CD8-positive, alpha-beta memory T cell (primary cell): ENCODE results near the gene SH2B2. TPM values are rescaled to one million over a fixed set of nuclear protein-coding genes. Genes with fewer than 3 reads are reported as not detected.

Experiments
- CTCF ChIA-PET: fragments of 350-600 bp; sonication (Branson Sonifier 250); formaldehyde crosslinking; loops from one replicate; lab custom pipeline; 2021; ENCODE audit warnings: antibody characterized with exemption; lab: Charles Lee
- POLR2A ChIA-PET: fragments of 350-600 bp; sonication (Branson Sonifier 250); formaldehyde crosslinking; loops from one replicate; lab custom pipeline; 2021; ENCODE audit warnings: antibody characterized with exemption; lab: Charles Lee
- DNase-seq, 5 donors: peaks; one replicate each; pipeline versions ENCODE4 v3.0.0 to v3.0.0-alpha.2; 2020 to 2022; ENCODE audit warnings: mixed read lengths in 1 of 5
- H3K27ac ChIP-seq: one replicate; pipeline ENCODE4 v1.7.0; 2013; ENCODE audit warnings: low read depth, mild to moderate bottlenecking, low read length, moderate library complexity
- H3K27me3 ChIP-seq: 2 replicates; pipeline ENCODE4 v1.7.0; 2013; ENCODE audit warnings: low read length, mild to moderate bottlenecking; ENCODE audit not compliant: insufficient read depth, poor library complexity, severe bottlenecking
- H3K36me3 ChIP-seq: 2 replicates; pipeline ENCODE4 v1.7.0; 2013; ENCODE audit warnings: mild to moderate bottlenecking, low read length, moderate library complexity; ENCODE audit not compliant: insufficient read depth
- H3K4me1 ChIP-seq: 2 replicates; pipeline ENCODE4 v1.7.0; 2013; ENCODE audit warnings: mild to moderate bottlenecking, low read length, moderate library complexity; ENCODE audit not compliant: insufficient read depth
- H3K4me3 ChIP-seq: 2 replicates; pipeline ENCODE4 v1.7.0; 2013; ENCODE audit warnings: mild to moderate bottlenecking, low read length
- H3K9me3 ChIP-seq: 2 replicates; pipeline ENCODE4 v1.7.0; 2013; ENCODE audit warnings: mild to moderate bottlenecking, low read length
- H3K27ac Mint-ChIP-seq, 8 donors: one replicate each; pipeline ENCODE4 v1.8.0; 2020 to 2021; ENCODE audit warnings: mixed read lengths in 8 of 8, mild to moderate bottlenecking in 6 of 8, inconsistent platforms in 3 of 8, moderate library complexity in 3 of 8
- H3K27me3 Mint-ChIP-seq, 2 donors: one replicate each; pipeline ENCODE4 v1.8.0; 2020 to 2021; ENCODE audit warnings: mixed read lengths in 2 of 2, mild to moderate bottlenecking in 1 of 2, moderate library complexity in 1 of 2
- H3K36me3 Mint-ChIP-seq, 3 donors: one replicate each; pipeline ENCODE4 v1.8.0; 2020 to 2021; ENCODE audit warnings: mixed read lengths in 3 of 3, inconsistent platforms in 1 of 3, mild to moderate bottlenecking in 1 of 3
- H3K4me1 Mint-ChIP-seq, 3 donors: one replicate each; pipeline ENCODE4 v1.8.0; 2020 to 2021; ENCODE audit warnings: mixed read lengths in 3 of 3, inconsistent platforms in 1 of 3, mild to moderate bottlenecking in 1 of 3
- H3K4me3 Mint-ChIP-seq, 7 donors: one replicate each; pipeline ENCODE4 v1.8.0; 2020 to 2021; ENCODE audit warnings: mixed read lengths in 7 of 7, mild to moderate bottlenecking in 6 of 7, moderate library complexity in 4 of 7, inconsistent platforms in 2 of 7
- H3K9me3 Mint-ChIP-seq, 5 donors: one replicate each; pipeline ENCODE4 v1.8.0; 2020 to 2022; ENCODE audit warnings: mixed read lengths in 5 of 5, mild to moderate bottlenecking in 3 of 5, moderate library complexity in 2 of 5, inconsistent platforms in 1 of 5
- polyA plus RNA-seq: library from polyadenylated mRNA; unstranded; fragments of 300-500 nt; fragmentation: Illumina TruSeq; gene quantifications from one replicate; pipeline ENCODE4 v1.2.3, GENCODE V29; 2021
- total RNA-seq, 2 experiments: library from RNA; stranded (reverse); gene quantifications; one replicate each; pipeline ENCODE4 v1.2.3, GENCODE V29; 2021

The SH2B2 gene
- total and polyA plus RNA-seq, 3 experiments from 2014 or later, result 1.5 to 1.8 (median 1.8) TPM

GRCh38 chr7:102252366-102252982 is 34.2 kb upstream of the SH2B2 start:
- Mint-ChIP-seq H3K4me3 (no peak overlapping the region), H3K27me3 (no peaks in the 10 kb centered on the region), H3K36me3 (peaks cover 5 to 19% (median 12%) of the 10 kb centered on the region in 3 donors), H3K27ac (peak overlapping the region in 1 of 8 donors; percentile 58), H3K4me1 (no peaks in the 10 kb centered on the region), H3K9me3 (no peaks in the 10 kb centered on the region)
- H3K36me3 ChIP-seq, result no peaks in the 10 kb centered on the region
- DNase-seq, result no peak
- POLR2A ChIA-PET, result no interaction called here
- H3K9me3 ChIP-seq, result no peaks in the 10 kb centered on the region
- H3K27me3 ChIP-seq, result no peaks in the 10 kb centered on the region
- no peaks in the 10 kb centered on the region for H3K4me1 ChIP-seq
- H3K4me3 ChIP-seq, result no peak overlapping the region
- H3K27ac ChIP-seq, result no peak overlapping the region
- CTCF ChIA-PET, result no interaction called here

GRCh38 chr7:102253066-102253972 is 33.3 kb upstream of the SH2B2 start:
- Histone ChIP-seq H3K4me1 (no peaks in the 10 kb centered on the region), H3K27me3 (no peaks in the 10 kb centered on the region), H3K36me3 (no peaks in the 10 kb centered on the region), H3K27ac (no peak overlapping the region), H3K4me3 (no peak overlapping the region), H3K9me3 (no peaks in the 10 kb centered on the region)
- ChIA-PET POLR2A (interaction anchor here (0.7 kb wide), 1 partner anchor 19 kb away, joined by 3 read pairs; no protein-coding TSS in a partner anchor), CTCF (no interaction called here)
- peaks cover 5 to 18% (median 12%) of the 10 kb centered on the region in 3 donors for H3K36me3 Mint-ChIP-seq
- no peak overlapping the region for H3K27ac Mint-ChIP-seq
- no peaks in the 10 kb centered on the region for H3K27me3 Mint-ChIP-seq
- no peak overlapping the region for H3K4me3 Mint-ChIP-seq
- DNase-seq, result no peak
- H3K9me3 Mint-ChIP-seq, result no peaks in the 10 kb centered on the region
- no peaks in the 10 kb centered on the region for H3K4me1 Mint-ChIP-seq

DNA sequence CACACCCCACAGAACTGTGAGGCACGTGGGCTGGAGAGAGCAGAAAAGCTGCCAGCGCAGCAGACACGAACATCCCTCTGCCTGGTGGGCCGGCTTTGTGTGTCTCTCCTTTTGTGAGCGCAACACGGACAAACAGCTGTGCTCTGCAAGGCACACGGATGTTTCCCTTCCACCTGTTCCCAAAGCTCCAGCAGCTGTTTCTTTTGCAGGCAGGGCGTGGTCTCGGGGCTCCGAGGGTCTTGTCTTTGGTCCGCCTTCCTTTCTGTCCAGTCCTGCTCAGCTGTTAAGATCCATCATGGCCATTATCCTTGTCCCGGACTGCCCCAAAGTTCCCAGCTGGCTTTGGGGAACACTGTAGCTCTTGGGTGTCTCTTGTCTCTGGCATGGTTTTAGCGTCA is 32.7 kb upstream of the SH2B2 start:
- peaks cover 5 to 18% (median 12%) of the 10 kb centered on the region in 3 donors for H3K36me3 Mint-ChIP-seq
- H3K9me3 ChIP-seq, result no peaks in the 10 kb centered on the region
- no peak overlapping the region for H3K4me3 Mint-ChIP-seq
- no peaks in the 10 kb centered on the region for H3K27me3 Mint-ChIP-seq
- ChIA-PET CTCF (no interaction called here), POLR2A (no interaction called here)
- no peaks in the 10 kb centered on the region for H3K27me3 ChIP-seq
- no peaks in the 10 kb centered on the region for H3K4me1 ChIP-seq
- no peaks in the 10 kb centered on the region for H3K4me1 Mint-ChIP-seq
- H3K9me3 Mint-ChIP-seq, result no peaks in the 10 kb centered on the region
- H3K36me3 ChIP-seq, result no peaks in the 10 kb centered on the region
- no peak for DNase-seq
- no peak overlapping the region for H3K4me3 ChIP-seq
- no peak overlapping the region for H3K27ac Mint-ChIP-seq
- no peak overlapping the region for H3K27ac ChIP-seq

- ChIA-PET CTCF (no interaction called here), POLR2A (no interaction called here)
- no peaks in the 10 kb centered on the region for H3K4me1 ChIP-seq
- H3K36me3 Mint-ChIP-seq, result peaks cover 5 to 14% (median 12%) of the 10 kb centered on the region in 3 donors
- no peaks in the 10 kb centered on the region for H3K4me1 Mint-ChIP-seq
- H3K27ac Mint-ChIP-seq, result no peak overlapping the region
- H3K9me3 Mint-ChIP-seq, result no peaks in the 10 kb centered on the region
- H3K27me3 Mint-ChIP-seq, result no peaks in the 10 kb centered on the region
- no peak for DNase-seq
- H3K27ac ChIP-seq, result no peak overlapping the region
- H3K9me3 ChIP-seq, result no peaks in the 10 kb centered on the region
- H3K27me3 ChIP-seq, result no peaks in the 10 kb centered on the region
- H3K4me3 Mint-ChIP-seq, result no peak overlapping the region
- no peak overlapping the region for H3K4me3 ChIP-seq
- H3K36me3 ChIP-seq, result no peaks in the 10 kb centered on the region
Measured at GRCh38 chr7:102254521-102254920, 32.1 kb upstream of the SH2B2 start.

DNA sequence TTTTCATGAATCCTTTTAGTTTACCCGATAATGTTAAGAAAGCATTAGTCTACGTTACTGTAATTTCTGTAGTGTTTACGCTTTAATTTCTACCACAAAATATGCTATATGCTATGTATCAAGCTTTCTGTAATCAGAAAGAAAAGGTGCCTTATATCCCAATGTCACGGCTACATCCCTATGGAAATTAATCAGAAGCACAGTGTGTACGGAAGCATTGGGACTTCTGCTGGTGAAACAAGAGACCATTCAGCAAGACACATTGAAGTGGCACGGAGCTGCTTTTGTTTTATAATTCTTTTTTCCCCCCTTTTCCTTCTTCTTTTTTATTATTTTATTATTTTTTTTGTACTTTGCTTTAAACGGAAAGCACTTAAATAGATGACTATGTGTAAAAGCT is 31.2 kb upstream of the SH2B2 start:
- POLR2A ChIA-PET, result interaction anchor here (0.5 kb wide), 1 partner anchor 183 kb away, joined by 3 read pairs; no protein-coding TSS in a partner anchor
- H3K27ac ChIP-seq, result no peak overlapping the region
- no peaks in the 10 kb centered on the region for H3K9me3 Mint-ChIP-seq
- no peaks in the 10 kb centered on the region for H3K4me1 Mint-ChIP-seq
- no peaks in the 10 kb centered on the region for H3K9me3 ChIP-seq
- CTCF ChIA-PET, result interaction anchor here (0.7 kb wide), 1 partner anchor 17 kb away, joined by 3 read pairs; no protein-coding TSS in a partner anchor
- no peak overlapping the region for H3K4me3 Mint-ChIP-seq
- DNase-seq, result no peak
- H3K27me3 Mint-ChIP-seq, result no peaks in the 10 kb centered on the region
- H3K36me3 Mint-ChIP-seq, result peaks cover 2 to 7% (median 5%) of the 10 kb centered on the region in 3 donors
- H3K4me1 ChIP-seq, result no peaks in the 10 kb centered on the region
- H3K36me3 ChIP-seq, result no peaks in the 10 kb centered on the region
- no peak overlapping the region for H3K4me3 ChIP-seq
- H3K27ac Mint-ChIP-seq, result no peak overlapping the region
- H3K27me3 ChIP-seq, result no peaks in the 10 kb centered on the region

- H3K27me3 ChIP-seq, result no peaks in the 10 kb centered on the region
- H3K27ac ChIP-seq, result no peak overlapping the region
- H3K27me3 Mint-ChIP-seq, result no peaks in the 10 kb centered on the region
- ChIA-PET POLR2A (interaction anchor here (0.5 kb wide), 1 partner anchor 183 kb away, joined by 3 read pairs; no protein-coding TSS in a partner anchor), CTCF (no interaction called here)
- no peaks in the 10 kb centered on the region for H3K9me3 ChIP-seq
- no peaks in the 10 kb centered on the region for H3K4me1 Mint-ChIP-seq
- no peaks in the 10 kb centered on the region for H3K36me3 ChIP-seq
- no peak overlapping the region for H3K4me3 ChIP-seq
- H3K36me3 Mint-ChIP-seq, result peaks cover 0 to 5% (median 3%) of the 10 kb centered on the region in 3 donors
- no peaks in the 10 kb centered on the region for H3K4me1 ChIP-seq
- no peak for DNase-seq
- no peak overlapping the region for H3K4me3 Mint-ChIP-seq
- no peaks in the 10 kb centered on the region for H3K9me3 Mint-ChIP-seq
- no peak overlapping the region for H3K27ac Mint-ChIP-seq
Measured at GRCh38 chr7:102255916-102256315, 30.8 kb upstream of the SH2B2 start.

- Histone ChIP-seq H3K36me3 (no peaks in the 10 kb centered on the region), H3K9me3 (no peaks in the 10 kb centered on the region), H3K27me3 (no peaks in the 10 kb centered on the region), H3K4me3 (no peak overlapping the region), H3K27ac (no peak overlapping the region), H3K4me1 (no peaks in the 10 kb centered on the region)
- Mint-ChIP-seq H3K4me1 (no peaks in the 10 kb centered on the region), H3K27me3 (no peaks in the 10 kb centered on the region), H3K9me3 (no peaks in the 10 kb centered on the region), H3K36me3 (peaks cover 0 to 5% (median 0%) of the 10 kb centered on the region in 3 donors), H3K4me3 (no peak overlapping the region), H3K27ac (peak overlapping the region in 1 of 8 donors; percentile 50)
- no peak for DNase-seq
- ChIA-PET POLR2A (no interaction called here), CTCF (no interaction called here)
Measured at GRCh38 chr7:102258073-102258748, 28.5 kb upstream of the SH2B2 start.

- H3K4me3 Mint-ChIP-seq, result no peak overlapping the region
- no peaks in the 10 kb centered on the region for H3K27me3 Mint-ChIP-seq
- Histone ChIP-seq H3K36me3 (no peaks in the 10 kb centered on the region), H3K27me3 (no peaks in the 10 kb centered on the region), H3K4me1 (no peaks in the 10 kb centered on the region), H3K9me3 (no peaks in the 10 kb centered on the region), H3K27ac (no peak overlapping the region), H3K4me3 (no peak overlapping the region)
- CTCF ChIA-PET, result no interaction called here
- no peaks in the 10 kb centered on the region for H3K4me1 Mint-ChIP-seq
- DNase-seq, result no peak
- POLR2A ChIA-PET, result no interaction called here
- H3K27ac Mint-ChIP-seq, result no peak overlapping the region
- no peaks in the 10 kb centered on the region for H3K9me3 Mint-ChIP-seq
- H3K36me3 Mint-ChIP-seq, result peaks cover 0 to 3% (median 0%) of the 10 kb centered on the region in 3 donors
Measured at GRCh38 chr7:102258749-102259107, 27.9 kb upstream of the SH2B2 start.
